Progenitor cell of endocrine pancreas (in vitro differentiated cells): ENCODE measurements around the gene EFCAB7. TPM values are rescaled to one million over a fixed set of nuclear protein-coding genes. Genes with fewer than 3 reads are reported as not detected.

Experiments used
- DNase-seq: peaks from one replicate; pipeline ENCODE4 v3.0.0; 2021; ENCODE audit warnings: low spot score; ENCODE audit not compliant: unreplicated experiment
- H3K27ac Mint-ChIP-seq: 2 replicates; pipeline ENCODE4 v1.8.0; 2021; ENCODE audit warnings: mild to moderate bottlenecking, moderate library complexity, mixed read lengths
- H3K27me3 Mint-ChIP-seq: 2 replicates; pipeline ENCODE4 v1.8.0; 2021; ENCODE audit warnings: mixed read lengths
- H3K36me3 Mint-ChIP-seq: 2 replicates; pipeline ENCODE4 v1.8.0; 2022; ENCODE audit warnings: mixed read lengths; ENCODE audit not compliant: insufficient read depth
- H3K4me1 Mint-ChIP-seq: 2 replicates; pipeline ENCODE4 v1.8.0; 2021; ENCODE audit warnings: low read depth, mixed read lengths
- H3K4me3 Mint-ChIP-seq: 2 replicates; pipeline ENCODE4 v1.8.0; 2021; ENCODE audit warnings: low read depth, mild to moderate bottlenecking, moderate library complexity, mixed read lengths
- H3K9me3 Mint-ChIP-seq: 2 replicates; pipeline ENCODE4 v1.8.0; 2021; ENCODE audit warnings: low read depth, mixed read lengths
- CTCF ChIP-seq: fragments of 200-600 bp; sonication (generic); IDR thresholded peaks from one replicate; pipeline ENCODE4 v1.5.0; 2021; ENCODE audit warnings: antibody characterized with exemption, mild to moderate bottlenecking; ENCODE audit not compliant: unreplicated experiment
- total RNA-seq: library from RNA; stranded (reverse); gene quantifications from 2 replicates; pipeline ENCODE4 v1.2.1, GENCODE V29; 2021

The EFCAB7 gene
- total RNA-seq, 1 donor from 2014 or later, result 14.6 TPM

- Mint-ChIP-seq H3K9me3 (no peaks in the 10 kb centered on the region), H3K27me3 (no peaks in the 10 kb centered on the region), H3K4me1 (peaks cover 14% of the 10 kb centered on the region), H3K27ac (no peak overlapping the region), H3K4me3 (no peak overlapping the region), H3K36me3 (no peaks in the 10 kb centered on the region)
- no peak for DNase-seq
- no peak for TF ChIP-seq CTCF
These were observed 94.7 kb downstream of the EFCAB7 start for GRCh38 chr1:63618011-63618410.

GRCh38 chr1:63619558-63619957 is 96.2 kb downstream of the EFCAB7 start:
- no peaks in the 10 kb centered on the region for H3K27me3 Mint-ChIP-seq
- no peak for DNase-seq
- H3K36me3 Mint-ChIP-seq, result no peaks in the 10 kb centered on the region
- no peak overlapping the region for H3K4me3 Mint-ChIP-seq
- no peaks in the 10 kb centered on the region for H3K9me3 Mint-ChIP-seq
- TF ChIP-seq CTCF, result no peak
- peaks cover 23% of the 10 kb centered on the region for H3K4me1 Mint-ChIP-seq
- H3K27ac Mint-ChIP-seq, result no peak overlapping the region

- Mint-ChIP-seq H3K27me3 (no peaks in the 10 kb centered on the region), H3K36me3 (no peaks in the 10 kb centered on the region), H3K9me3 (no peaks in the 10 kb centered on the region), H3K27ac (no peak overlapping the region), H3K4me1 (peaks cover 29% of the 10 kb centered on the region), H3K4me3 (no peak overlapping the region)
- TF ChIP-seq CTCF, result no peak
- no peak for DNase-seq
These were observed 97.3 kb downstream of the EFCAB7 start for GRCh38 chr1:63620671-63621070.

DNA sequence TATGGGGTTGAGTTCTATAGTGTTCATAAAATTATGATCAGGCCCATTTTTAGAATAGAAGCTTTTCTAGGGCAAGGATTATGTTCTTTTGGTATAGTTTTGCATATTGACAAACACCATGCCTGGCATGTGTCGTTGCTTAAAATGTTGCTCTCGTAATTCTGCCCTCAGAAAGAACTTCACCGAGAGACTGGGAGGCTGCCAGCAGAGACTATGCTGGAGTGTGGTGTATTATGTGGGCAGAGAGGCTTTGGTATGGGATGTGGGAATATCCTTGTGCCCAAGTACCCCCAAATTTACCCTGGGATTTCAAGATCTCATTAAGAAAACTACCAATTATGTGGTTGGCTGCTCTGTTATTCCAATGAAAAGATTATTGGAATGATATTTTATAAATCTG is 97.8 kb downstream of the EFCAB7 start:
- H3K27me3 Mint-ChIP-seq, result no peaks in the 10 kb centered on the region
- no peak overlapping the region for H3K27ac Mint-ChIP-seq
- no peaks in the 10 kb centered on the region for H3K9me3 Mint-ChIP-seq
- no peak for TF ChIP-seq CTCF
- no peaks in the 10 kb centered on the region for H3K36me3 Mint-ChIP-seq
- H3K4me3 Mint-ChIP-seq, result no peak overlapping the region
- DNase-seq, result no peak
- peaks cover 30% of the 10 kb centered on the region for H3K4me1 Mint-ChIP-seq

DNA sequence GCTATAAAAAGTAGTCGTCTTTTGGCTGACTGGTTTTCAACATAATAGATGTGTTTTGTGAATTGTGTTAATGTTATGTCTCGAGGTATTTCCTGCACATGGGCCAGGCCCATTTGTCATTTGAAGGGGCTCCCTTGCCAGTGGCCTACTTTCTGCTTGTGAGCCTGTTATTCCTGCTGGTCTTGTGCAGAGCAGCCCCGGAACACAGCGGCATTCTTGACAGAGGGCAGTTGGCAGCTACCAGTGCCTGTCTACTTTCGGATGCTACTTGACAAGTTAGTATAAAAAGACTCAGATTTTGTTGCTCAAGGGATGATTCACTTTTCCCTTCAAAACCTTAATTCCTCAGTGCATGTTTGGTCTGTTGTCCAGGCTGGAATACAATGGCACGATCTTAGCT is 98.4 kb downstream of the EFCAB7 start:
- peaks cover 31% of the 10 kb centered on the region for H3K4me1 Mint-ChIP-seq
- no peaks in the 10 kb centered on the region for H3K36me3 Mint-ChIP-seq
- no peaks in the 10 kb centered on the region for H3K27me3 Mint-ChIP-seq
- no peak overlapping the region for H3K4me3 Mint-ChIP-seq
- no peaks in the 10 kb centered on the region for H3K9me3 Mint-ChIP-seq
- no peak for TF ChIP-seq CTCF
- H3K27ac Mint-ChIP-seq, result no peak overlapping the region
- DNase-seq, result no peak

Other genes starting within 250 kb of the EFCAB7 start
- gene FOXD3, start 201.0 kb upstream of the EFCAB7 start, total RNA-seq, result not detected in 2 replicates
- gene ALG6, start 155.9 kb upstream of the EFCAB7 start, total RNA-seq, result 22.6 and 24.2 TPM in 2 replicates
- 40.3 and 40.4 TPM in 2 replicates for gene ITGB3BP, start 300 bp upstream of the EFCAB7 start, total RNA-seq
- 31.1 and 34.5 TPM in 2 replicates for gene PGM1, start 69.9 kb downstream of the EFCAB7 start, total RNA-seq